GM19099 (cell line): Measurements from ENCODE around the gene TCF3.

ENCODE experiments used
- POLR2A ChIP-seq: IDR thresholded peaks from 3 replicates; pipeline ENCODE4 v1.6.1; 2011; ENCODE audit warnings: low read depth; ENCODE audit not compliant: insufficient read length; ENCODE audit errors: extremely low read depth

TCF3 gene

DNA sequence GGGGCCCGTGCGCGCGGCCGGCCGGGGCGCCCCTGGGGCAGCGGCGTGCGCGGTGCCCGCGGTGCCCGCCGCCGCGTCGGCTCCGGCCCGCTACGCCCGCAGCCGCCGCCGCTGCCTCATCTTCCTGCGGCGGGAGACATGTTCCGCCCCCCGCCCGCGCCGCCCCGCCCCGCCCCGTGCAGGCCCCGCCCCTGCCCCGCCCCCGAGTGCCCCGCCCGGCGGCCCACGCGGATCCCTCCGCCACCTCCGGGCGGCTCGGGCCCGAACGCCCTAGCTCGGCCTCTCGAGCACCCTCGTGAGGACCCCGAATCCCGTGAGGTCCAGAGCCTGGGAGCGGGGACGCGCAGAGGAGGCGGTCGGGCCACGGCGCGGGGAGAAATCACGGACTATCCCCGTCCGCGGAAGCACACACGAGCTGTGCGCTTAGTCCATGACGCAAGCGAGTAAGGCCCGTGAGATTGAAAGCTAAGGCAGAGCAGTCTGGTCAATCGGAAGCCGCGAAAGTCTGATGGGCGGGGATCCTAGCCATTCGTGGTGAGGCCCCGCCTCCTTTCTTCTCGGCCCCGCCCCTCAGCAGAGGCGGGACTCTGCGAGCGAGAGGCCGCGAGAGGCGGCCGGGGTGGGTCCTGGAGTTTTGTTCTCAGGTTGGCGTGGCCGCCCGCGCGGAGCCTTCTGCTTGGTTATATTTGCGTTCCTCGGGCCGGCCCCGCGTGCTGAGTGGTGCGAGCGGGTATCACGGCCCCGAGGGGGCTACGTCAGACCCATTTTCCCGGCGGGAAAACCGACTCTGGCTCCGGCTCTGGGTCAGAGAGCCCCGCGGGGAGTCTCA, at the start of gene TCF3:
Gene TCF3, minus strand, starts transcription at position 145 of the 829 bp plus-strand sequence. CDS start 2,367 bp downstream, outside the sequence.
- peak; percentile 63 for TF ChIP-seq POLR2A

DNA sequence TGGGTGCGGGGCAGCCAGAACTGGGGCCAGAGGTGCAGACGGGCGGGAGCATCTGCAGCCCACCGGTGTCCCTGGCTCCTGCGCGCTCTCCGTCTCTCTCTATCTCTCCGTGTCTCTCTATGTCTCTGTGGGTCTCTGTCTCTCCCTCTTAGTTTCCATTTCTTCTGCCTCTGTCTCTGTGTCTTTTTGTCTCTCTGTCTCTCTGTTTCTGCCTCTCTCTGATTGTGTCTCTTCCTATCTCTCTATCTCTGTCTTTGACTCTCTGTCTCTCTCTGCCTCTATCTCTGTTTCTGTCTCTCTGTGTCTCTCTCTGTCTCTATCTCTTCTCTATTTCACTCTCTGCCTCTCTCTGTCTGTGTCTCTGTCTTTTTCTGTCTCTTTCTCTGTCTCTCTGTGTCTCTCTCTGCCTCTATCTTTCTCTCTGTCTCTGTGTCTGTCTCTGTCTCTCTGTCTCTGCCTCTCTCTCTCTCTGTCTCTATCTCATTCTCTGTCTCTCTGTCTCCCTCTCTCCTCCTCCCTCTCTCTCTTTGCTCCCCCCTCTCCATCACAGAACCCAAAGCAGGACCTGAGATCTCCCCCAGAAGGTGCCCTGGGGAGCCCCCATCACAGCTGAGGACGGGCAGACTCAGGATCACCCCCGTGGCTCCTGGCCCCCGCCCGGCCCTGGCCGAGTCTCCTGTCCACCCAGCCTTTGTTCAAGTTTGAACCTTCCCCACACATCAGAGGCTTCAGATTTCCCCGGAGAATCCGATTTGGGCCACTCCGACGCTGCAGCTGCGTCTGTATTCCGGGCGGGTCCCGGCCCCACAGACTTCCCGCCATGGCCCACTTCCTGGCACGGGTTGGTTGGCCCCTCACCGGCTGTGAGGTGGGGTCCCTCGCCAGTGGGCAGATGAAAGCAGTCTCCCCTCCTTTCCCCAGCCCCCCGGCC, 48.6 kb upstream of the TCF3 start:
- TF ChIP-seq POLR2A = no peak

DNA sequence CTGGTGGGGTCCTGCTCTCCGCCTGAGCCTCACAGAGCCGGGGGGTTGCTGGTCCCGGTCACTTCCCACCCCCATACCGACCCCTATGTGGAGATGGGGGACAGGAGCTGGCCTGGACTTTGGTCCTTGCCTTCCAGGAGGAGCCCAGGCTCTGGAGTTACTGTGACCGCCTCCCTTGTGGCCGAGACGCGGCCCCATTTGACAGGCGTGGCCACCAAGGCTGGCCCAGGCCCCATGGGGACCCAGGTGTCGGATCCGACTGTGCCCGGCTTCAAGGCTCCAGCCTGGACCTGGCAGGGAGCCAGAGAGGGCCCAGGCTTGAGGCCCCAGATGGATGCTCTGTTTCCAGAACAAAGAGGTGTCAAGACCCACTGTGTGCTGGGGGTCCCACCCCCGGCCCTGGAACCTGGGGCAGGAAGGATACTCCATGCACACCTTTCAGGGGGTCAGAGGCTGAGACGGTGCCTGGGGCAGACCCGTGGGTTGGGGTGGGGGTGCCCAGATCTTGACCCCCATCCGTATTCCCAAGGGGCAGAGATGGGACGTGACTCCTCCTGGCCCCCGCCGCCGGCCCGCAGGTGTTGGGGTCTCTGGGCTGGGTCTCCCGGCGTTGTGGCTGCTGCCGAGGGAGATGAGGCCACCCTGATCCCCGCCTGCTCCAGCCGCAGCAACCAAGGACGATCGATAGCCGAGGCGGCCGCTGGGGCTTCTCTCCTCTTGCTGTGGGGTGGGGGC, 47.8 kb upstream of the TCF3 start:
- no peak for TF ChIP-seq POLR2A

DNA sequence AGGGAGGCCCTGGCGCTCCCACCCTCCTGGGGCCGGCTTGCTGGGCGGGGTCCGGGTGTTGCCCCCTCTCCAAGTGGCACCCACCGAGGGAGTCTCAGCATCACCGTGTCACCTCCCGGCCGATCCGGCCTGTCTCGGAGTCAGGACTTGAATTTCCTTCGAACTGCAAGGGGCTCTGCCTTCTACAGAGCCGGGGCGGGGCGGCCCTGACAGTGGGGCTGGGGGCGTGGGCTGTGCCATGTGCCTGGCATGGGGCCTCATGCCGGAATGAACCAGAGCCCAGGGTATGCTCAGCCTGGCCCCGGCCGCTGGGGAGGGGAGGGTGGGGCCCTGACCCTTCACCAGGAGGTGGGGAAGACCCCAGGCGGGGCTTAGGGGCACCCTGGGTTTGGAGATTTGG, 47.0 kb upstream of the TCF3 start:
- TF ChIP-seq POLR2A = no peak

DNA sequence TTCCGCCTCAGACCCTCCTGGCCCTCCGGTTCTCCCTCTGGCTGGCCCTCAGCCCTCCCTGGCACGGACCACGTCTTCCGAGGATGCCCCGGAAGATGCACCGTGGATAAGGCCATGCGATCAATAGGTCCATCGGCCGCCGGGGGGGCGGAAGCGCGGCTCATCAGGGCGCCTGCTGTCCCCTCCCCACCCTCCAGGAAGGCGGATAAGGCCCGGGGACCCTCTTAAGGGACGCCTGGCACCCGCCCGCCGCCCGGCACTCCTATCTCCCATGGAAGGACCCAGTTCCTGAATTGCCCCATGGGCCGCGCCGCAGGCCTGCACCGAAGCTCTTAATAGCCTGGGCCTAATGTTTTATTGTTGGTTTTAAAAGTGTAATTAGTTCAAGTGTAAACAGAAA, 46.2 kb upstream of the TCF3 start:
- no peak for TF ChIP-seq POLR2A

DNA sequence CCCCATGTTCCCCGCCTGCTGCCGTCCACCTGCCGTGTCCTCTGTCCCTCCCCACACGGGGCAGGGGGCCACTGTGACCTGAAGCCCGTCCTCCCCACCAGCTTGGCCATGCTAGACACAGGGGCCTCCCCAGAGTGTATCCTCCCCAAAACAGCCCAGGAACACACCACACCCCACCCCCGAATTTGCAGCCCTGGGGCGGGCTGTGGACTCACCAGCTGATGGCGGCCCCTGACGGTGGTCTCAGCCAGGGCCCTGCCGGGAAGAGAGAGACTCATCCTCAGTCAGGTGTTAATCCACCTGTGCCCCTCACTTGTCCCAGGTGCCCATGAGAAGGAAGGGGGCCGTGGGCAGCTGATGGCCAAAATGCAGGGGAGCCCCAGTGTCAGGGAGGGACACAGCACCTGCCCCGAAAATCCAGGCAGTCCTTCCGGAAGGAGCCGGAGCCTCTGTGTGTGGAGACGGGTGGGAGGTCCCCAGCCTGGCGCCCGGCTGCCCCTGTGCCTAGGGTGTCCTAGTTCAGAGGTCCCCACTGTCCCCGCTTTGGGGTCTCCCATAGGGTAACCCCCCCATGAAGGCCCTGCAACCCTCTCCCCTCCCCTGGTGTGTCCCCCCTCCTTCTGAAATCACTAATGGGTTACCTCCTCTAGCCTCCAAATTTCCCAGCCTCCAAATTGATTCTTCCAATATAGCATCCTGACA, 39.3 kb upstream of the TCF3 start:
- no peak for TF ChIP-seq POLR2A

DNA sequence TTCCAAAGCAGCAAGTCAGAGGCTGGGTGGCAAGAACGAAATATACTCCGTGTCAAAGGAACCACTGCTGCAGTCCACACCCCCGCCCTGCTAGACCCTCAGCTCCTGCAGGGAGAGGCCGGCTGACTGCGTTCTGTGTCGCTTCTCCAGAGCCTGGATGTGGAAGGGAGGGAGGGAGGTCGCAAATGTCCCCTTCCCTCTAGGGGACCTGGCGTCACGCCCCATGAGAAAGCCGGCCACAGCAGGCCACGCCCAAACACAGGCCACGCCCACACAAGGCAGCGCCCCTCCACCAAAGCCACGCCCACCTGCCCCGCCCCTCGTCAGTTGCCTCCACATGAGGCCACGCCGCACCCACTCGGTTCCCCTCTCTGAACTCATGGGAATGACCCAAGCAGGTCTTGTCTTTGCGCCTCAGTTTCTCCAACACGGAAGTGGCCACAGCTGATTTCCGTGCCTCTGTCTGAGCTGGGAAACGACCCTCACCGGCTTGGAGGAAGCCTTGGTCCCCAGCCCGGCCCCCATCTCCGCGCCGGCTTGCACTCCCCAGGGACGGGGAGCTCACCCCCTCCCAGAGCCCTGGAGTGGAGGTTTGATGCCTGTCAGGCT, 38.4 kb upstream of the TCF3 start:
- no peak for TF ChIP-seq POLR2A

DNA sequence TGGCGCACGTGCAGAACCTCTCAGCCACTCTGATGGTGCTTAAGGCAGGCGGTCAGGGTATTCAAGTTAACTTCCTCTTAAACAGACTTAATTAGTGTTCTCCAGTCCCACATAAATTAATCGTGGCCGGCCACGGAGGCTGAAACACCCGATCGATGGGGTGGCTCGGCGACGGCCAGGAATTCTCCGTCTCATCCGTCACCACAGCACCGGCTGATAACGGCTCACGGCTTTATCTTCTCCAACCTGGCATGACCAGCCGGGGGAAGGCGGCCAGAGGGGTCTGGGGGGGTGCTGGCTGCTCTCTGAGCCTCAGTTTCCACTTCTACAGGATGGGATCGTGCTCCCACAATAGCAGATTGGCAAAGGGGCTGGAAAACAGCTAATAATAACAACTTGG, 32.6 kb upstream of the TCF3 start:
- no peak for TF ChIP-seq POLR2A

DNA sequence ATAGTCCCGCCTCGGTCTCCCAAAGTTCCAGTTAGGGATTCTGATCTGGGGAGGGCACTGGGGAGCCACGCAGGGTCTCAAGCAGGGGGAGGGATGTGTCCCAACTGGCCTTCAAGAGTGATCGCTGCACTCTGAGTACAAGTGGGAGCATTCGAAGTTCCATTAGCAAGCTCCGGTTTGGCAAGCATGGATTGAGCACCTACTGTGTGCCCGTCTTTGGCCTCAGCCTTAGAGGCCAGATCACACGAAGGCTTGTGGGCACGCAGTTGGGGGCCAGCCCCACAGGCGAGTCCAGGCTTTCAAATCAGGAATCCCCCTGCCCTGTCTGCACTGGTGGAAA, 32.1 kb upstream of the TCF3 start:
- no peak for TF ChIP-seq POLR2A

DNA sequence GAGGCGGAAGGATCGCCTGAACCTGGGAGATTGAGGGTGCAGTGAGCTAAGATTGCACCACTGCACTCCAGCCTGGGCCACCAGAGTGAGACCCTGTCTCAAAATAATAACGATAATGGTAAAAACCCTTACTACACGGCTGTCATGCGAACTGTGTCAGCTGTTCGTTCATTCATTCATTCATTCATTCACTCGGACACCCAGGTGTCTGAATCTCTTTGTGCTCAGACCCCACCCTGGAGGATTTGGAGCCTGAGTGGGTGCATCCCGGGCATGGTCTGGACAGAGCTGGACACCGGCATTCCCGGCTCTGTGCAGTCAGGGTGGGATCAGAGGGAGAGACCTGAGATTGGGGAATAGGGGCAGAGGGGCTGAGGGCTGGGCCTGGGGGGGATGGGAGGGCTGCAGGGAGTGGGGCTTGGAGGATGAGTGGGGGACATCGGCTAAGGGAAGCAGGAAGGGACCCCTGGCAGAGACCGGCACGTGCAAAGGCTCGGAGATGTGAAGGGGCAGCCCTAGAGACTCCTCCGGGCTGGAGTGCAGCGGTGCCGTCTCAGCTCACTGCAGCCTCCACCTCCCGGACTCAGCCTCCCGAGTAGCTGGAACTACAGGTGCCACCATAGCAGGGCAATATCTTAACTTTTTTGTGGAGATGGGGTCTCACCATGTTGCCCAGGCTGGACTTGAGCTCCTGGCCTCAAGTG, 31.6 kb upstream of the TCF3 start:
- no peak for TF ChIP-seq POLR2A

DNA sequence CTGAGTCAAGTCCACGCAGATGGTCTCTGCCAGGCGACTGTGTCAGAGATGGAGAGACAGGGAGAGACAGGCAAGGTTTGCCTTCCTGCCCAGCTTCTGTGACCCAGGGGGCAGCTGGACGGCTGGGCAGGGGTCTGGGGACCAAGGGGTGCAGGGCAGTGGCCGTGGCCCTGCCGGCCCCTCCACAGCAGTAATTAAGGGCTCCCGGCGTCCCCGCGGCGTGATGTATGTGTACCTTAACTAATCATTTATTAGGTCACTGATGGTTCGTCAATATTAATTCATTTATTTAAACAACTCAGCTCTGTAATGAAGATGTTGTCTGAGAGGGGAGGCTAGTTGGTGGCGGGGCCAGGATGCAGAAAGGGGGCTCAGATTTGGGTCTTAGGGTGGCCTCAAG, 28.6 kb upstream of the TCF3 start:
- TF ChIP-seq POLR2A = no peak

DNA sequence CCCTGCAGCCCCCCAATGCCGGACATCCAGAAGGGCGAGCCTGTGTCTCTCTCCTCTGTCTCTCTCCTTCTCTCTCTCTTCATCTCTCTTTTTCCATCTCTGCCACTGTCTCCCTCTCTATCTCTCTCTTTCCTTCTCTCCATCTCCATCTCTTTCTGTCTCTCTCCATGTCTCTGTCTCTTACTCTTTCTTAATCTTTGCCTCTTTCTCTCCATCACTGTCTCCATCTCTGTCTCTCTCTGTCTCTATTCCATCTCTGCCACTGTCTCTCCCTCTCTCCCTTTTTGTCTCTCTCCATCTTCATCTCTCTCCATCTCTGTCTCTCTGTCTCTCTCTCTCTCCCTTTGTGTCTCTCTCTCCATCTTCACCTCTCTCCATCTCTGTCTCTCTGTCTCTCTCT, 25.7 kb upstream of the TCF3 start:
- TF ChIP-seq POLR2A = no peak

DNA sequence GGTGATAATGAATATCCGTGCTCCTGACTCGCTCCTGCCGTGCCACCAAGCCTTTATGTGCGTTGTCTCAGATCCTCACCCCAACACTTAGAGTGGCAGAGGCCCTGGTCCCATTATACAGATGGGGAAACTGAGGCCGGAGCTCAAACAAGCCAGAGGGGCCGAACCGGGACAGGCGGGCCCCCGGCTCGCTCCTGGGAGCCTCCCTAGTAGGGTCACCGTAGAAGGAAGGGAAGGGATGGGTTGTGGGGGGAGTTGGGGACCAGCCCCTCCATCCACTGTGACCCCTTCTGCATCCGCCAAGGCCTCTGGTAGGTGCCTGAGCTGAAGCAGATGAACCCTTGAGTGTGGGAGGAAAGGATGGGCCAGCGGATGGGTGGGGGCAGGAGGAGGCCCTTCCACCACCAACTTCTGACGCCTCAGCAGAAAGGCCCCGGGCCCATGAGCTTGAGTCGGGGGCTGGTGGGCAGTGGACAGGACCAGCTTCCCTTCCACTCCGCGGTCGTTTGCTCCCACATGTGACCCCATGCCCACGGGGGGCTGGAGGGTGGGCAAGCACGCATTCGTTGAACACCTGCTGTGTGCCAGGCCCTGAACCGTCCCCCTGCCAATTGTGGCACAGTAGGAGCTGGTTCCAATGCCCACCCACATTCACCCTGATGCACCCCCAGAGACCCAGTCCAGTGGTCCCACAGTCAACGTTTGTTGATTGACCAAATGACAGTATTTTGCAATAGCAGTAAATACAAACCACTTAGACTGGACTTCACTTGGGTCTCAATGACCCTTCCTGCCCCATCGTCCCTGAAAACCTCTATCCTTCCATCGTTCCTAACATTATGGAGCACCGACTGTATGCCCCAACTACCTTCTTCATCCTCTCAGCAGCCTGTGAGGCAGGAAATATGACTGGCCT, 24.2 kb upstream of the TCF3 start:
- no peak for TF ChIP-seq POLR2A
